ELR (cell line): Measurements from ENCODE around the gene GMPR.
A peak's percentile ranks its signal among the peaks of the same experiment; 100 is the strongest.

ENCODE experiments used
- DNase-seq: peaks from one replicate; pipeline ENCODE4 v3.0.0-alpha.2; 2015; ENCODE audit warnings: low read depth

The GMPR gene

GRCh38 chr6:16272201-16272600 lies 33.8 kb downstream of the GMPR start:
- DNase-seq: no peak

DNA sequence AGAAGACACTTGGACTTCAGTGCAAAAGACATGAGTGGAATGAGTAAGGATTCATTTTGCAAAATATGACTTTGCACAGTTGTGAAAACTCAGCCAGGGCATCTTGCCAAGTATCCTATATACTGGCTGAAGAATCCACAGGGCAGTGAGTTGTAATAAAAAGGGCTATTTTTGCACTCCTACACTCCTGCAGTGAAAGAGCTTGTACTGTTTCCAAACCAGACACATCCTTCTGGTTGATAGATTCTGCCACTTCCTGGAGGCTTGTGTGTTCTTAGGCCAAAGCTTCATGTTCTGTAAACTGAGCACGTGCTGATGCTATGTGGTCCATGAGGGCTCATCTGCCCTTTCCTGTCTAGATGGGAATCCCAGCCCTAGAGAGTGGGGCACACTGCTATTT lies 34.9 kb downstream of the GMPR start:
- DNase-seq: no peak

GRCh38 chr6:16274483-16274882 lies 36.1 kb downstream of the GMPR start:
- DNase-seq: peak; percentile 17

DNA sequence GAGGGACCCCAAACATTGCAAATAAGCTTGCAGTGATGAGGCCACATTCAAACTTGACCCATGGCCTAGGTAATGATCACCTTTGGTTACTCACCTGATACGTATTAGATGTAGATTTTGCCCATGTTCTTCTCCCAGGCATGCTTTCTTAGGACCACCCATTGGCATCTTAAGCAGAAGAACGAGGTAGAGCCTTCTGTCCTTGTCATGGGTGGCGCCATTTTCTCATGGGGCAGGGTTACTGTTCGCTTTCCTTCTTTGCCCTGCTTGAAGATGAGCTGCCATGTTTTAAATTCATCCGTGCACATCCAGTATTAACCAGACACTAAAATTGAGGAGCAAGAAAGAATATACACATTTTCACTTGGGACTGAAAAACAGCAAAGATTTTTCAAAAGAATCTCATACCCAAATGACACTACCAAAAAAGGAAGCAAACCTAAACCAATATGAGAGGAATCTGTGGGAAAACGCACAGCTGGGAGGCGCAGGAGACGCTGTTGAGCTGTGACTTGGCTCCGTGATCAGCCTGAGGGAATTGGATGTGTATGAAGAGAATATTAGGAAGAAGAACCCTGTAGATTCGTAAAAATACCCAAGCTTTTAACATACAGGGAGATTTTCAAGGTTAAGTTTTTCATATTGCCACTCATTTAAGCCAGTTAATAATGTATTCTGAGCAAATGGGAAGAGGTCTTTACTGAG lies 36.6 kb downstream of the GMPR start:
- DNase-seq: no peak

DNA sequence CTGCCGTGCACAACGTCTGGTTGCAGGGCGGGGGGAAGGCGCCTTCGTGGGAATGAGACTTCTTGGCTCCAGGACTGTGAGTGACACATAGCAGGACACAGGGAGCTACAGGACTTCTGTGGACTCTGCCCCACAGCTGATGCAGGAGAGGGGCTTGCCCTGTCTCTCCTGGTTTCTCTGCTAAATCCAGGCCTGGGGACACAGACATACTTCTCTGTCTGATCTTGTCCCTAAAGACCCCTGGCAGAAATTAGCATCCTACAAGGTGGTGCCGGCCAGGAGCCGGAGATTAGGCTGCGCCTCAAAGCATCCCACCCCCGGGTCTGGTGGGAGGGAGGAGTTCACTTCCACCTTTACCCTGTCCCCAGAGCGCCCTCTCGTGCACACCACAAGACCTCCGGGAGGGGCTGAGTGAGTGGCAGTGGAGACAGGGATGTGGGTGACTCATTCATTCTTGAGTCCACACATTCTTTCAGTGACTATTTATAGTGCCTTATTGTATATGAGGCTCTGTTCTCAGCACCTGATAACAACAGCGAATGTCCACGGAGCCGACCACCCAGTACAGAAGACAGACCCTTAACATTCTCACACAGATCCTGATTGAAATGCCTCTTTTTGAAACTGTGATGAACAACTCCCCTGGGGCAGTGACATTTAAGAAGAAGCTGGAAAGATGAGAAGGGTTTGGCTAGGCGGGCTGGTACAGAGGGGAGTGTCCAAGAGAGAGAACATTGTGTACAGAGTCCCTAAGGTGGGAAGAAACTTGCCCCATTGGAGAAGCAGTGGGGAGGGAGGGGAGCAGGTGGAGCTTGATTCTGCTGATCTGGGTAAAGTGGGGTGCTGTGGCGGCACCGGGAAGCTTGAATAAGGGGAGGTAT lies 39.0 kb downstream of the GMPR start:
- DNase-seq: peak; percentile 94

DNA sequence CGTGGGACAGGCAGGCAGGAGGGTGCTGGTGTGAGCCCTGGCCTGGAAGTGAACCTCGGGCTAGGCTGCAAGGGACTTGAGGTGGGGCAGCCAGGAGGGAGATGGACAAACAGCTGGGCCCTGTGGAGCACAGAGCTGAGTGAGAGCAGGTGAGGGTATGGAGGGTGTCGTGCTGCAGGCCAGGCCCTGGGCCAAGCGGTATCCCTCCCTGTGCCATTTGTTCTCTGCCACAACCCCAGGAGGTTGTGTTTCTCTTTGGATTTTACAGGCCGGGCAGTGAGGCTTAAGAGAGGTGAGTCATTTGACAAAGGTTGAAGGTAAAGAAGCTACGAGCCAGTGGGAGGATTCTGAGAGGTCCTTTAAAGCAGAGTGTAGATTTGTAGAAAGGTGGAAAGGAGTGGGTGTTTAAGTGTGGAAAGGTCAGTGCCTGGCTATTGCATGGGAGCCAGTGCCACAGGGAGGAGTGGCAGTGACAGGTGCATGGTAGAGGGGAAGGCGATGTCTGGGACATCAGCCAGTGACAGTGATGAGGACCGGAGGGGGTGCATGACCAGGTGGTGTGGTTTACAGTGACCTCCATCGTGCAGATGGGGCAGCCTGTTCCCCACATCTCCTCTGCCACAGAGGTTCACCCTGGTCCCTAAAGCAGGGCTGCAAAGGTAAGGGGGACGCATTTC lies 39.8 kb downstream of the GMPR start:
- DNase-seq: peak; percentile 31

- DNase-seq: no peak
Observed at GRCh38 chr6:16278750-16279149, 40.4 kb downstream of the GMPR start.

GRCh38 chr6:16279243-16279642 lies 40.9 kb downstream of the GMPR start:
- no peak for DNase-seq

DNA sequence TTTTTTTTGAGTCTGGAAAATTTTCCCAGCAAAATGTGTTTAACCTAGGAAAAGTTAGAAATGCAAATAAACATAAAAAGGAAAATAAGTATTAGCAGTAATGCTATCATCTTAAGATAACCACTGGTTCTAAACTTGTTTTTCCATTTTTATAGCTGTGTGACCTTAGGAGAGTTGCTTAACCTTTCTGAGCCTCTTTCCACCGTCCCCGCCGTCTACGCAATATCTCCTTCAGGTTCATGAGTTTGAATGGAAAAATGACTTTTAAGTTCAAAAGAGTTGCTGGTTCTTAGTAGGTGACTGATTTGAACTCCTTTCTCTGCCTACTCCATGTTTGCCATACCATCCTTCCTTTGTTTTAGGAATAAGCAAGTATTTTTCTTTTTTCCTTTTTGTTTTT lies 44.0 kb downstream of the GMPR start:
- DNase-seq: no peak

- no peak for DNase-seq
Observed at GRCh38 chr6:16284472-16284871, 46.1 kb downstream of the GMPR start.

GRCh38 chr6:16285467-16286150 lies 47.2 kb downstream of the GMPR start:
- no peak for DNase-seq

- peak; percentile 64 for DNase-seq
Observed at GRCh38 chr6:16286151-16286522, 47.8 kb downstream of the GMPR start.

DNA sequence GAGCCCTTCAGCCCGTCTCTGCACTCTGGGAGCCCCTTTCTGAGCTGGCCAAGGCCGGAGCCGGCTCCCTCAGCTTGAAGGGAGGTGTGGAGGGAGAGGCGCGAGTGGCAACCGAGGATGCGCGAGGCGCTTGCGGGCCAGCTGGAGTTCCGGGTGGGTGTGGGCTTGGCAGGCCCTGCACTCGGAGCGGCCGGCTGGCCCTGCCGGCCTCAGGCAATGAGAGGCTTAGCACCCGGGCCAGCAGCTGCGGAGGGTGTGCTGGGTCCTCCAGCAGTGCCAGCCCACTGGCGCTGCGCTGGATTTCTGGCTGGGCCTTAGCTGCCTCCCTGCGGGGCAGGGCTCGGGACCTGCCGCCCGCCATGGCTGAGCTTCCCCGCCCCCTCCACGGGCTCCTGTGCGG lies 49.8 kb downstream of the GMPR start:
- DNase-seq: no peak

DNA sequence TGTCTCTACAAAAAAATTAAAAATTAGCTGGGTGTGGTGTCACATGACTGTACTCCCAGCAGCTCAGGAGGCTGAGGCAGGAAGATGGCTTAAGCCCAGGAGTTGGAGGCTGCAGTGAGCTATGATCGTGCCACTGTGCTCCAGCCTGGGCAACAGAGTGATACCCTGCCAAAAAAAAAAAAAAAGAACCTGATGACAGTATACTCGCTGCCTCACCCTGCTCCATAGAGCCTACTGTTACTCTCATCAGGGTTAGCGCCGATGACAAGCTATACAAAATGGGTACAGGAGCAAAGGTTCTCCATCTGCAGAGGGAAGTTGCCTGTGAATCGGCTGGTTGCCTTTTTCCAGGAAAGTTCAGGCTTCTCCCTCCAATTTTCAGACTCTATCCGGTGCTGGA lies 53.4 kb downstream of the GMPR start:
- no peak for DNase-seq

- no peak for DNase-seq
Observed at GRCh38 chr6:16292432-16292831, 54.0 kb downstream of the GMPR start.

GRCh38 chr6:16292942-16293341 lies 54.6 kb downstream of the GMPR start:
- no peak for DNase-seq

DNA sequence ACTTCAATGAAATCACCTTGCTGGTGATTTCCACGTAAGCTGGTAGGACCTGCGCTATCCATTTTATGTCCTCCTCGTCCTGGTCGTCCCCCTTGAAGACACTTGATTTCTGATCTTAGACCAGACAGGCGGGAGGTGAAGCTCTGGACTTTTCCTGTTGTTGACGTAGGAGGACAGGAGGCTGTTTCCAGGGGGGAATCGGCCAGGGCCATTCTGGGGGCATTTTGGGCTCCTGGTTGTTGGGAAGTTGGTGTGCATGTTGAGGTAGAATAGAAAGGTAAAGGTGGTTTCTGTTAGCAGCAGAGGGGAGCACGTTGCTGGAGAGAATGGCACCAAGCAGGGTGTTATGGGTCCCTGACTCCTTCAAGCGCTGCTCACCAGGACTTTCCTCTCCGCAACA lies 56.0 kb downstream of the GMPR start:
- no peak for DNase-seq

- no peak for DNase-seq
Observed at GRCh38 chr6:16295060-16295459, 56.7 kb downstream of the GMPR start.

DNA sequence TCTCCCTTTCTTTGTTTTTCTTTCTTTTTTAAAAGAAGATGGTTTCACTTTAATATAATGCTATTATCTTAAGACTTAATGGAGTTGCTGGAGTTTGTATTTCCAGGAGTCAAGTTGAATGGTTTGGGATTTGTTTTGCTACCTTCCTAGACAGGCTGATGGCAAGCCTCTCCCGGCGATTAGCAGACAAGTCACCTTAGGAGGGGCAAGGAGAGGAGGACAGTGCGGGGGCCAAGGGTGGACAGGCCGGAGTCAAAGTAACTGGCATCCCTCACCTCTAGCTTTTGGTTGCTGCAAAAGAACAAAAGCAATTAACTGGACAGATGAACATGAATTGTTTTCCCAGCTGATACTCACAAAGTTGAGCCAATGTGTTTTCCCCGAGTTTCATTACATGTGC lies 57.1 kb downstream of the GMPR start:
- DNase-seq: no peak

DNA sequence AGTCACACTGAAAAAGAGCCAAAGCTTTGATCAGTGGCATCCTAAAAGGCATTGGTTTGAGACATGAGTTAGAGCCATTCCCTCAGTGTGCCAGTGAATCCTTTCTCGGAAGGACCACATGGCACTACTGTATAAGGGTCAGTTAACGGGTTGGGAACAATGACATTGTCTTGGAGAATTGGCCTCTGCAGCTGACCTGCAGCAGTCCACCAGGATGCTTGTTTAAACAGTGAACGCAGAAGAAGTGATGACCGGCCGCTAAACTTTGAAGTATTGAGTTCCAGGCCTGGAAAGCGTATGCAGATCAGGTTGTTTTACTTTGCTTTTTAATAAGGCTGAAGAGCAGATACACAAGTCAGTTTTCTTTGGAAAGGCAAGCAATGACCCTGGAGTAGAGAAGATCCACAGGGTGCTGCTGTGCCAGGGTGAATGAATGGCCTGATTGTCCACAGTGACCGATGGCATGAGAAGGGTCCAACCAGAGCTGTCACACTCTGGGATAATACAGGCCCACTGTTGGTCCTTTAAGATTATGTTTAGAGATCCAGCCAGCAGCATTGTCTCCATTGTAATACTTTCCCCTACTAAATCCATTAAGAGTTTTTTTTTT lies 57.8 kb downstream of the GMPR start:
- no peak for DNase-seq

- no peak for DNase-seq
Observed at GRCh38 chr6:16299861-16300260, 61.5 kb downstream of the GMPR start.

DNA sequence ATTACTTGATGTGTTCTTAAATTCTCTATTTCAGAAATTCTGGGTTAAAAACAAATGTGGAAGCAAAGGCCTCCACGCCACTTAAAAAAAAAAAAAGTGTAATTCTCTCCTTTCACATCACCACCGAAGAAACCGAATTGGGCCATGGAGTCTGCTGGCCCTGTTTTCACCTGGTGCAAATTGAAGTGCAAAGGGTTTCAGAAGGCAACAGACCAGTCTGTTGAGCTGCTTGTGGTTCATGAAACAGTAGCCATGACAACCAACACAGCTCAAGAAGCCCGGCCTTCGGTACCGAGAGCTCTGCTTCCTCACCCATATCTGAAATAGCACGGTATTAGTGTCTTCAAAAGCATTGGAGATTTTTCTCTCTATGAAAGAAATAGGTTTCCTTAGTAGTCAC lies 63.1 kb downstream of the GMPR start:
- DNase-seq: no peak
